Keratinocyte (primary cell): Measurements from ENCODE around the gene RPS6KA5. TPM values are rescaled to one million over a fixed set of nuclear protein-coding genes. Genes with fewer than 3 reads are reported as not detected.

ENCODE experiments used
- DNase-seq: peaks from one replicate; pipeline ENCODE4 v3.0.0-alpha.2; 2011; ENCODE audit warnings: low read depth, missing footprints, low spot score
- FAIRE-seq: peaks from 2 replicates; lab custom pipeline; 2011; peaks lifted over from hg19 to GRCh38; lab: Jason Lieb, UNC
- H2AFZ ChIP-seq: 2 replicates; pipeline ENCODE4 v1.6.0; 2012; ENCODE audit warnings: low read length, control low read depth, inconsistent platforms; ENCODE audit not compliant: control insufficient read depth
- H3K27ac ChIP-seq: 2 replicates; pipeline ENCODE4 v1.5.1; 2011; ENCODE audit warnings: low read length; ENCODE audit not compliant: control insufficient read depth, insufficient read depth
- H3K27me3 ChIP-seq: 3 replicates; pipeline ENCODE4 v1.6.0; 2011; ENCODE audit warnings: low read length; ENCODE audit not compliant: control insufficient read depth, insufficient read depth; ENCODE audit errors: extremely low read depth
- H3K36me3 ChIP-seq, 2 experiments: 2 replicates in 1 of 2; 3 replicates in 1 of 2; pipeline ENCODE4 v1.5.1; 2011; ENCODE audit warnings: low read length in 2 of 2, mild to moderate bottlenecking in 1 of 2; ENCODE audit not compliant: control insufficient read depth in 2 of 2, insufficient read depth in 2 of 2; ENCODE audit errors: extremely low read depth in 1 of 2
- H3K4me1 ChIP-seq: 3 replicates; pipeline ENCODE4 v1.5.1; 2011; ENCODE audit warnings: low read length; ENCODE audit not compliant: control insufficient read depth, insufficient read depth; ENCODE audit errors: extremely low read depth
- H3K4me2 ChIP-seq: 3 replicates; pipeline ENCODE4 v1.6.0; 2011; ENCODE audit warnings: low read depth, low read length; ENCODE audit not compliant: control insufficient read depth, insufficient read depth; ENCODE audit errors: extremely low read depth
- H3K4me3 ChIP-seq, 3 experiments: fragments of 200-600 bp in 1 of 3; sonication (generic) in 1 of 3; 2 replicates in 2 of 3; 3 replicates in 1 of 3; pipeline ENCODE4 v1.5.1; 2011 to 2016; ENCODE audit warnings: low read length in 3 of 3, mild to moderate bottlenecking in 3 of 3, control low read depth in 2 of 3, inconsistent platforms in 1 of 3, low read depth in 1 of 3, mixed read lengths in 1 of 3, mixed run types in 1 of 3, moderate library complexity in 1 of 3; ENCODE audit not compliant: control insufficient read depth in 2 of 3, insufficient read depth in 2 of 3; ENCODE audit errors: extremely low read depth in 1 of 3
- H3K79me2 ChIP-seq: 2 replicates; pipeline ENCODE4 v1.6.0; 2012; ENCODE audit warnings: low read length; ENCODE audit not compliant: control insufficient read depth, insufficient read depth
- H3K9ac ChIP-seq: 3 replicates; pipeline ENCODE4 v1.6.0; 2011; ENCODE audit warnings: low read length; ENCODE audit not compliant: control insufficient read depth, insufficient read depth; ENCODE audit errors: extremely low read depth
- H3K9me1 ChIP-seq: 3 replicates; pipeline ENCODE4 v1.6.0; 2011; ENCODE audit warnings: low read length; ENCODE audit not compliant: control insufficient read depth, insufficient read depth; ENCODE audit errors: extremely low read depth
- H3K9me3 ChIP-seq: 2 replicates; pipeline ENCODE4 v1.5.1; 2012; ENCODE audit warnings: low read depth, low read length; ENCODE audit not compliant: control insufficient read depth
- H4K20me1 ChIP-seq: 3 replicates; pipeline ENCODE4 v1.6.0; 2011; ENCODE audit warnings: low read length; ENCODE audit not compliant: control insufficient read depth, insufficient read depth; ENCODE audit errors: extremely low read depth
- EZH2 ChIP-seq: IDR thresholded peaks from one replicate; pipeline ENCODE4 v1.6.1; 2012; ENCODE audit warnings: inconsistent platforms, mild to moderate bottlenecking, low read length, moderate library complexity
- dilution Hi-C: fragments of 300-500 bp; cut with MboI; formaldehyde crosslinking; loops from one replicate; pipeline ENCODE4 v1.7.0; 2020; ENCODE audit warnings: low sequenced_read_pairs; ENCODE audit not compliant: extremely low pct_ligation_motif_present
- polyA plus RNA-seq, 5 experiments: library from polyadenylated mRNA; depleted of rRNA in 3 of 5; stranded (reverse) in 3 of 5; stranded (forward) in 1 of 5; unstranded in 1 of 5; fragments of >200 nt; gene quantifications; 1 replicate in 1 of 5; 2 replicates in 3 of 5; 3 replicates in 1 of 5; pipeline versions ENCODE4 v1.2.1 to v1.2.3, GENCODE V29; 2011 to 2012; ENCODE audit warnings: missing spikeins in 2 of 5, low read depth in 1 of 5, low replicate concordance in 1 of 5
- TF ChIP-seq, protein P1 (sequence below), 3 experiments: IDR thresholded peaks in 1 of 3; conservative IDR thresholded peaks in 1 of 3; optimal IDR thresholded peaks in 1 of 3; 2 replicates in 2 of 3; 3 replicates in 1 of 3; pipeline versions ENCODE3 to v1.5.1; 2011; ENCODE audit warnings: low read length in 3 of 3, mild to moderate bottlenecking in 3 of 3, moderate library complexity in 2 of 3, control low read depth in 1 of 3, inconsistent platforms in 1 of 3; ENCODE audit not compliant: insufficient read depth in 2 of 3; ENCODE audit errors: extremely low read depth in 1 of 3

The RPS6KA5 gene
- polyA plus RNA-seq, 1 donor (not counting 4 experiments of a cell fraction or from before 2014, with no cell fraction given), result 2.9 TPM

GRCh38 chr14:91061056-91061887 is 831 bp upstream of the RPS6KA5 start:
- FAIRE-seq (no peak), DNase-seq (no peak)
- no peak for TF ChIP-seq EZH2
- TF ChIP-seq, protein P1, sequence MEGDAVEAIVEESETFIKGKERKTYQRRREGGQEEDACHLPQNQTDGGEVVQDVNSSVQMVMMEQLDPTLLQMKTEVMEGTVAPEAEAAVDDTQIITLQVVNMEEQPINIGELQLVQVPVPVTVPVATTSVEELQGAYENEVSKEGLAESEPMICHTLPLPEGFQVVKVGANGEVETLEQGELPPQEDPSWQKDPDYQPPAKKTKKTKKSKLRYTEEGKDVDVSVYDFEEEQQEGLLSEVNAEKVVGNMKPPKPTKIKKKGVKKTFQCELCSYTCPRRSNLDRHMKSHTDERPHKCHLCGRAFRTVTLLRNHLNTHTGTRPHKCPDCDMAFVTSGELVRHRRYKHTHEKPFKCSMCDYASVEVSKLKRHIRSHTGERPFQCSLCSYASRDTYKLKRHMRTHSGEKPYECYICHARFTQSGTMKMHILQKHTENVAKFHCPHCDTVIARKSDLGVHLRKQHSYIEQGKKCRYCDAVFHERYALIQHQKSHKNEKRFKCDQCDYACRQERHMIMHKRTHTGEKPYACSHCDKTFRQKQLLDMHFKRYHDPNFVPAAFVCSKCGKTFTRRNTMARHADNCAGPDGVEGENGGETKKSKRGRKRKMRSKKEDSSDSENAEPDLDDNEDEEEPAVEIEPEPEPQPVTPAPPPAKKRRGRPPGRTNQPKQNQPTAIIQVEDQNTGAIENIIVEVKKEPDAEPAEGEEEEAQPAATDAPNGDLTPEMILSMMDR (optimal IDR thresholded peaks at IDR 0.05 in 1 of 3, IDR thresholded peaks at IDR 0.05 in 1 of 3, conservative IDR thresholded peaks at IDR 0.05 in 1 of 3; ENCODE audit: extremely low read depth in 1 of 3, insufficient read depth in 2 of 3, low read length in 3 of 3), result no peak
- H3K9me3 ChIP-seq, result no peaks in the 10 kb centered on the region
- dilution Hi-C loops, result no loop called here
- peak overlapping the region; percentile 96 for H3K4me2 ChIP-seq
- H3K27me3 ChIP-seq, result no peaks in the 10 kb centered on the region
- no peaks in the 10 kb centered on the region for H3K36me3 ChIP-seq
- H2AFZ ChIP-seq, result peak overlapping the region; percentile 84
- peaks cover 10% of the 10 kb centered on the region for H3K4me1 ChIP-seq
- H4K20me1 ChIP-seq, result no peaks in the 10 kb centered on the region
- H3K27ac ChIP-seq, result peak overlapping the region; percentile 89
- H3K9ac ChIP-seq, result peak overlapping the region; percentile 83
- no peaks in the 10 kb centered on the region for H3K9me1 ChIP-seq
- H3K4me3 ChIP-seq, result peak overlapping the region; percentile 32 to 84 (median 67)
- H3K79me2 ChIP-seq, result no peaks in the 10 kb centered on the region

DNA sequence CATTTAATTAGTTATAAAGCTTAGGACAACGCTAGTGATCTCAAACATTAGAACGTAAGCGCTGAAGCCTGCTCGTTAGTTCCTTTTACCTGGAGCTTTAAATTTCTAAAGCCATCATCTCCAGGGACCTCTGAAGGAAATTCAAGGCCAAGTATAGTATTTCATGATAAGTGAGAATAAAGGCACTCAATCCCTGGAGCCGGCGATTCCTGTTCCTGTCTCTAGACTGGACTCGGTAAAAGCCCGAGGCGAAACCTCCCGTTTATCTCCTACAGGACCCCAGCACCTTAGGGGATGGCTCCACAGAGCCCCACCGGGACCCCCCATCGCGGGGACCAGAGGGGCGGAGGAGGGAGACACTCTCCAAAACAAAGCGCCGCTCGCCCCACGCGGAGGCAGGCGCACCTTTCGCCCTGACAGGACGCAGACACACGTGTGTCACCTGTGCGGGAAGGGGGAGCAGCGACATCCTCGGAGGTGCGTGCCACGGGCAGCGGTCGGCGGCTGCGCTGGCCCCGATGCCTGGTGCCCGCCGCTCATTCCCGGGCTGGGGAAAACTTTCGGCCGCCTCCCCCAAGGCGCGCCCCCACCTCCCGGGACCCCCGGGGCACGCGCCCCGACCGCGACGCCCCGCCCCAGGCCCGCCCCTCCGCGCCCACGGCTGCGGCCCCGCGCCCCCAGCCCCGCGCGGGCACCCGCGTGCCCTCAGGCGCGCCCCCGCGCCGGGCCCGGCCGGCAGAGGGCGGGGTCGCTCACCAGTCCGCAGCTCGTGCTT is 678 bp downstream of the RPS6KA5 start:
- dilution Hi-C loops, result no loop called here
- Histone ChIP-seq H2AFZ (peak overlapping the region; percentile 84), H3K27ac (peak overlapping the region; percentile 77)

More for the DNA sequence above, 678 bp downstream of the RPS6KA5 start:
- DNase-seq, result no peak
- peak overlapping the region; percentile 71 to 83 (median 76) for H3K4me3 ChIP-seq
- H3K9ac ChIP-seq, result peak overlapping the region; percentile 85
- no peaks in the 10 kb centered on the region for H3K9me1 ChIP-seq
- H3K4me2 ChIP-seq, result peak overlapping the region; percentile 95
- no peaks in the 10 kb centered on the region for H3K79me2 ChIP-seq
- TF ChIP-seq EZH2, result no peak
- TF ChIP-seq, protein P1 (optimal IDR thresholded peaks at IDR 0.05 in 1 of 3, IDR thresholded peaks at IDR 0.05 in 1 of 3, conservative IDR thresholded peaks at IDR 0.05 in 1 of 3; ENCODE audit: extremely low read depth in 1 of 3, insufficient read depth in 2 of 3, low read length in 3 of 3), result peak in 1 of 3 experiments; percentile 49
- H3K9me3 ChIP-seq, result no peaks in the 10 kb centered on the region
- H3K27me3 ChIP-seq, result no peaks in the 10 kb centered on the region
- no peak for FAIRE-seq
- H3K36me3 ChIP-seq, result no peaks in the 10 kb centered on the region
- H4K20me1 ChIP-seq, result no peaks in the 10 kb centered on the region
- peaks cover 10% of the 10 kb centered on the region for H3K4me1 ChIP-seq
